SU-DHL-6 (cell line): Measurements from ENCODE around the gene SCUBE1.

ENCODE experiments used
- H2AFZ ChIP-seq: fragments of 200-600 bp; sonication (generic); 2 replicates; pipeline ENCODE4 v1.6.1; 2014; ENCODE audit warnings: low read depth, mild to moderate bottlenecking, moderate library complexity, mixed read lengths, antibody characterized with exemption, low read length; ENCODE audit not compliant: severe bottlenecking
- H3F3A ChIP-seq: fragments of 200-600 bp; shearing (Covaris generic); 2 replicates; pipeline ENCODE4 v1.6.0; 2016; ENCODE audit warnings: antibody characterized with exemption, mild to moderate bottlenecking; ENCODE audit not compliant: insufficient read depth
- H3K27ac ChIP-seq: fragments of 200-600 bp; sonication (generic); 2 replicates; pipeline ENCODE4 v1.5.1; 2016; ENCODE audit warnings: low read depth, mild to moderate bottlenecking, low read length, moderate library complexity, mixed read lengths
- H3K27me3 ChIP-seq: fragments of 200-600 bp; sonication (generic), shearing (Covaris generic); 2 replicates; pipeline ENCODE4 v1.6.0; 2014; ENCODE audit warnings: mild to moderate bottlenecking, low read length
- H3K36me3 ChIP-seq: fragments of 200-600 bp; sonication (generic); 2 replicates; pipeline ENCODE4 v1.6.1; 2014; ENCODE audit warnings: mild to moderate bottlenecking, low read length, mixed read lengths
- H3K4me2 ChIP-seq: fragments of 300-600, 200-600 bp; shearing (Covaris generic), sonication (generic); 2 replicates; pipeline ENCODE4 v1.6.0; 2014; ENCODE audit warnings: low read length, low read depth, mild to moderate bottlenecking; ENCODE audit not compliant: poor library complexity, severe bottlenecking
- H3K4me3 ChIP-seq: fragments of 200-600 bp; sonication (generic); 2 replicates; pipeline ENCODE4 v1.5.1; 2014; ENCODE audit warnings: antibody characterized with exemption, low read length, mild to moderate bottlenecking, mixed read lengths; ENCODE audit not compliant: insufficient read depth, poor library complexity, severe bottlenecking
- H3K79me2 ChIP-seq: fragments of 200-600 bp; sonication (generic); 2 replicates; pipeline ENCODE4 v1.6.1; 2014; ENCODE audit warnings: mild to moderate bottlenecking, low read length, moderate library complexity; ENCODE audit not compliant: insufficient read depth
- H3K9ac ChIP-seq: fragments of 200-600 bp; sonication (generic); 2 replicates; pipeline ENCODE4 v1.7.0; 2014; ENCODE audit warnings: mild to moderate bottlenecking, low read length
- H3K9me2 ChIP-seq: fragments of 200-600 bp; sonication (generic); replicated peaks from 2 replicates; pipeline ENCODE4 v1.6.1; 2014; ENCODE audit warnings: low read length; ENCODE audit not compliant: insufficient read depth
- H3K9me3 ChIP-seq: fragments of 200-600 bp; sonication (generic); 2 replicates; pipeline ENCODE4 v1.6.1; 2014; ENCODE audit warnings: low read length, mixed read lengths; ENCODE audit not compliant: insufficient read depth
- H4K20me1 ChIP-seq: fragments of 200-600 bp; sonication (generic); 2 replicates; pipeline ENCODE4 v1.6.1; 2014; ENCODE audit warnings: low read depth, mild to moderate bottlenecking, antibody characterized with exemption, low read length, moderate library complexity, mixed read lengths
- CTCF ChIP-seq: fragments of 200-600 bp; sonication (generic); IDR thresholded peaks from one replicate; pipeline ENCODE4 v1.5.1; 2017; ENCODE audit warnings: antibody characterized with exemption, mild to moderate bottlenecking, low read length, moderate library complexity; ENCODE audit not compliant: insufficient read depth, poor library complexity, severe bottlenecking
- EZH2phosphoT487 ChIP-seq: fragments of 200-600 bp; sonication (generic), shearing (Covaris generic); conservative IDR thresholded peaks from 2 replicates; pipeline ENCODE4 v1.6.1; 2018; ENCODE audit warnings: mild to moderate bottlenecking, antibody characterized with exemption, low read length, moderate library complexity, mixed read lengths

SCUBE1 gene

DNA sequence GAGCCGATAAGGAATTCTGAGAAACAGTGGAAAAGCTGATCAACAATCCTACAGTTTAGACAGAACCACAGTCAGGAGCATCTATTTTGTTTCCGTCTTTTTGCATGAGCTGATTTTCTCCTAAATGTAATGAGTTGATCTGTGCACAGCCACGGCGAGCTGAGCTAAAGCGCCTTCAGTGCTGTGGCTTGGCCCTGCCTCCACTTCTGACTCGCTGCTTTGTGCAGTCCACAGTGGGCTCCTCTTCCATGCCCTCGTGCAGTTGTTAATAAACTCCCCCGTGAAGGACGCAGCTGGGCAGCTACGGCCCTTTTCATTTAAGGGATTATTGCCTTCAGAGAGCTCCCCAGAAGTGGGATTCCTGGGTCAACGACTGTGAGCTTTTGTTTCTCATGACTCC is 39.4 kb downstream of the SCUBE1 start:
- Histone ChIP-seq H3K9me3 (no peaks in the 10 kb centered on the region), H3F3A (no peaks in the 10 kb centered on the region), H3K4me3 (no peak overlapping the region), H3K27ac (no peak overlapping the region), H3K9me2 (no peaks in the 10 kb centered on the region), H3K27me3 (no peaks in the 10 kb centered on the region), H3K79me2 (no peaks in the 10 kb centered on the region), H4K20me1 (no peaks in the 10 kb centered on the region), H3K4me2 (no peak overlapping the region), H2AFZ (no peak overlapping the region), H3K36me3 (no peaks in the 10 kb centered on the region), H3K9ac (no peak overlapping the region)
- no peak for TF ChIP-seq CTCF
- no peak for TF ChIP-seq EZH2phosphoT487

DNA sequence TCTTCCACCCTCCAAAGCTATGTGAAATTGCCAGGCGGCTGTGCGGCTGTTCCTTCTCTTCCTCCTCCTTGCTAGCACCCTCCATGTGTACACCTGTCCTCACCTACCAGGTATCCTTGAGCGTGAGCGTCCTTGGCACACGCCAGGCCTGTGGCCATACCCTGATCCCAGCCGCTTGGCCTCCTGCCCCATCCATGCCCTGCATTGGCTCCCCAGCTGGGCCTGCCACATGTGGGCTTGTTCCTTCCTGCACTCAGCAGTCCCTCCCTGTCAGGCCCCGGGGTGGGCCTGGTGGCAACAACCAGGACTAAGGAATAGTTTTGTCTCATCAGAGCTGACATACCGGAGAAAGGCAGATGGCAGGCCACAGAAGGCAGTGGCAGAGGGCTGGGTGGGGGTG is 40.0 kb downstream of the SCUBE1 start:
- Histone ChIP-seq H2AFZ (no peak overlapping the region), H3K27ac (no peak overlapping the region), H4K20me1 (no peaks in the 10 kb centered on the region), H3K4me3 (no peak overlapping the region), H3K36me3 (no peaks in the 10 kb centered on the region), H3F3A (no peaks in the 10 kb centered on the region), H3K9ac (no peak overlapping the region), H3K9me2 (no peaks in the 10 kb centered on the region), H3K4me2 (no peak overlapping the region), H3K27me3 (no peaks in the 10 kb centered on the region), H3K79me2 (no peaks in the 10 kb centered on the region), H3K9me3 (no peaks in the 10 kb centered on the region)
- no peak for TF ChIP-seq EZH2phosphoT487
- no peak for TF ChIP-seq CTCF

- Histone ChIP-seq H3K4me2 (no peak overlapping the region), H3K36me3 (no peaks in the 10 kb centered on the region), H3K9me3 (no peaks in the 10 kb centered on the region), H2AFZ (no peak overlapping the region), H3K4me3 (no peak overlapping the region), H3K27me3 (no peaks in the 10 kb centered on the region), H3K79me2 (no peaks in the 10 kb centered on the region), H3K27ac (no peak overlapping the region), H3K9me2 (no peaks in the 10 kb centered on the region), H3F3A (no peaks in the 10 kb centered on the region), H4K20me1 (no peaks in the 10 kb centered on the region), H3K9ac (no peak overlapping the region)
- TF ChIP-seq CTCF: no peak
- TF ChIP-seq EZH2phosphoT487: no peak
Measured at GRCh38 chr22:43302531-43303041, 40.6 kb downstream of the SCUBE1 start.
